Ishikawa (cell line): ENCODE data around the gene BANP.

Experiments
- CEBPB ChIP-seq: IDR thresholded peaks from 2 replicates; pipeline ENCODE4 v1.6.1; 2012
- CREB1 ChIP-seq: IDR thresholded peaks from 2 replicates; pipeline ENCODE4 v1.6.1; 2012; ENCODE audit warnings: low read depth
- EGR1 ChIP-seq: IDR thresholded peaks from 2 replicates; pipeline ENCODE4 v1.6.1; 2012
- EP300 ChIP-seq: IDR thresholded peaks from 2 replicates; pipeline ENCODE4 v1.6.1; 2012; ENCODE audit warnings: borderline replicate concordance
- FOXM1 ChIP-seq: IDR thresholded peaks from 2 replicates; pipeline ENCODE4 v1.6.1; 2012; ENCODE audit warnings: low read depth, borderline replicate concordance
- MAX ChIP-seq: IDR thresholded peaks from 2 replicates; pipeline ENCODE4 v1.6.1; 2012
- NFIC ChIP-seq: IDR thresholded peaks from 2 replicates; pipeline ENCODE4 v1.6.1; 2012
- RAD21 ChIP-seq: IDR thresholded peaks from 2 replicates; pipeline ENCODE4 v1.6.1; 2012; ENCODE audit warnings: low read depth
- TAF1 ChIP-seq: IDR thresholded peaks from 2 replicates; pipeline ENCODE4 v1.6.1; 2012; ENCODE audit warnings: low read depth, mild to moderate bottlenecking
- TCF12 ChIP-seq: IDR thresholded peaks from 2 replicates; pipeline ENCODE4 v1.6.1; 2012; ENCODE audit warnings: low read depth
- ZBTB7A ChIP-seq: IDR thresholded peaks from 2 replicates; pipeline ENCODE4 v1.6.1; 2012; ENCODE audit warnings: low read depth
- TF ChIP-seq, protein P1 (sequence below): IDR thresholded peaks from 2 replicates; pipeline ENCODE4 v1.6.1; 2012; ENCODE audit warnings: low read depth, mild to moderate bottlenecking

DNA sequence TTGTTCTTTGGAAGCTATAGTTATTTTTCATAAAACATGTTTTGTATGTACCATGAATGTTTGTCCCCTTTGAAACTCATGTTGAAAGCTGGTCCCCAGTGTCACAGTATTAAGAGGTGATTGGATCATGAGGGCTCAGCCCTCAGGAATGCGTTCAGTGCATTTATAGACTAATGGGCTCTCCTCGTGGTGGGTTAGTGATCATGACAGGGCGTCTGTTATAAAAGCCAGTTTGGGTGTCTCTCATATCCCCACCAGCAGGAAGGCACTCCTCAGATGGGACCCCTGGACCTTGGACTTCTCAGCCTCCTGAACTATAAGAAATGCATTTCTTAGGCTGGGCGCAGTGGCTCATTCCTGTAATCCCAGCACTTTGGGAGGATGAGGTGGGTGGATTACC lies 10.4 kb downstream of the BANP start:
- TF ChIP-seq RAD21 (no peak), EP300 (no peak), TCF12 (no peak), MAX (no peak), NFIC (no peak), CEBPB (no peak), TAF1 (no peak), ZBTB7A (no peak), CREB1 (no peak), EGR1 (no peak), FOXM1 (no peak)
- TF ChIP-seq, protein P1, sequence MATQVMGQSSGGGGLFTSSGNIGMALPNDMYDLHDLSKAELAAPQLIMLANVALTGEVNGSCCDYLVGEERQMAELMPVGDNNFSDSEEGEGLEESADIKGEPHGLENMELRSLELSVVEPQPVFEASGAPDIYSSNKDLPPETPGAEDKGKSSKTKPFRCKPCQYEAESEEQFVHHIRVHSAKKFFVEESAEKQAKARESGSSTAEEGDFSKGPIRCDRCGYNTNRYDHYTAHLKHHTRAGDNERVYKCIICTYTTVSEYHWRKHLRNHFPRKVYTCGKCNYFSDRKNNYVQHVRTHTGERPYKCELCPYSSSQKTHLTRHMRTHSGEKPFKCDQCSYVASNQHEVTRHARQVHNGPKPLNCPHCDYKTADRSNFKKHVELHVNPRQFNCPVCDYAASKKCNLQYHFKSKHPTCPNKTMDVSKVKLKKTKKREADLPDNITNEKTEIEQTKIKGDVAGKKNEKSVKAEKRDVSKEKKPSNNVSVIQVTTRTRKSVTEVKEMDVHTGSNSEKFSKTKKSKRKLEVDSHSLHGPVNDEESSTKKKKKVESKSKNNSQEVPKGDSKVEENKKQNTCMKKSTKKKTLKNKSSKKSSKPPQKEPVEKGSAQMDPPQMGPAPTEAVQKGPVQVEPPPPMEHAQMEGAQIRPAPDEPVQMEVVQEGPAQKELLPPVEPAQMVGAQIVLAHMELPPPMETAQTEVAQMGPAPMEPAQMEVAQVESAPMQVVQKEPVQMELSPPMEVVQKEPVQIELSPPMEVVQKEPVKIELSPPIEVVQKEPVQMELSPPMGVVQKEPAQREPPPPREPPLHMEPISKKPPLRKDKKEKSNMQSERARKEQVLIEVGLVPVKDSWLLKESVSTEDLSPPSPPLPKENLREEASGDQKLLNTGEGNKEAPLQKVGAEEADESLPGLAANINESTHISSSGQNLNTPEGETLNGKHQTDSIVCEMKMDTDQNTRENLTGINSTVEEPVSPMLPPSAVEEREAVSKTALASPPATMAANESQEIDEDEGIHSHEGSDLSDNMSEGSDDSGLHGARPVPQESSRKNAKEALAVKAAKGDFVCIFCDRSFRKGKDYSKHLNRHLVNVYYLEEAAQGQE: no peak
